Measurements from ENCODE around the gene FALEC. TPM values are rescaled to one million over a fixed set of nuclear protein-coding genes. Genes with fewer than 3 reads are reported as not detected.

The FALEC gene
- total RNA-seq, 1 donor from 2014 or later, result not detected

DNA sequence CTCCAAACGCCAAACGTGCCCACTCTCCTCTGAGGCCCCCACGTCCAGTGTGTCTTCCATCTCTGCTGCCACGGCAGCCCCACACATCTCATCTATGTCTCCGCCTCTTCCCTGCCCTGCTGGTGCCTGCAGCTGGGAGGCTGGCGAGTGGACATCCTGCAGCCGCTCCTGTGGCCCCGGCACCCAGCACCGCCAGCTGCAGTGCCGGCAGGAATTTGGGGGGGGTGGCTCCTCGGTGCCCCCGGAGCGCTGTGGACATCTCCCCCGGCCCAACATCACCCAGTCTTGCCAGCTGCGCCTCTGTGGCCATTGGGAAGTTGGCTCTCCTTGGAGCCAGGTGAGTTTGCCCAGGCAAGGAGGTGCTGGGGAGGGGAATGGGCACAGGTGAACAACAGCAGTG lies 42.3 kb downstream of the FALEC start:
- no peak overlapping the region for H3K27ac ChIP-seq
- DNase-seq (ENCODE audit: extremely low spot score in 2 of 2), result no peak
- no peaks in the 10 kb centered on the region for H3K27me3 ChIP-seq
- peaks cover 0 to 13% of the 10 kb centered on the region in 2 donors for H3K36me3 ChIP-seq
- no peaks in the 10 kb centered on the region for H3K9me3 ChIP-seq
- intact Hi-C loops (cut with DNase I), result no loop called here
- TF ChIP-seq POLR2AphosphoS5 (IDR thresholded peaks at IDR 0.05; ENCODE audit: insufficient read depth in 1 of 2, low read depth in 1 of 2) (no peak), POLR2A (IDR thresholded peaks at IDR 0.05) (no peak)
- TF ChIP-seq, protein P1, sequence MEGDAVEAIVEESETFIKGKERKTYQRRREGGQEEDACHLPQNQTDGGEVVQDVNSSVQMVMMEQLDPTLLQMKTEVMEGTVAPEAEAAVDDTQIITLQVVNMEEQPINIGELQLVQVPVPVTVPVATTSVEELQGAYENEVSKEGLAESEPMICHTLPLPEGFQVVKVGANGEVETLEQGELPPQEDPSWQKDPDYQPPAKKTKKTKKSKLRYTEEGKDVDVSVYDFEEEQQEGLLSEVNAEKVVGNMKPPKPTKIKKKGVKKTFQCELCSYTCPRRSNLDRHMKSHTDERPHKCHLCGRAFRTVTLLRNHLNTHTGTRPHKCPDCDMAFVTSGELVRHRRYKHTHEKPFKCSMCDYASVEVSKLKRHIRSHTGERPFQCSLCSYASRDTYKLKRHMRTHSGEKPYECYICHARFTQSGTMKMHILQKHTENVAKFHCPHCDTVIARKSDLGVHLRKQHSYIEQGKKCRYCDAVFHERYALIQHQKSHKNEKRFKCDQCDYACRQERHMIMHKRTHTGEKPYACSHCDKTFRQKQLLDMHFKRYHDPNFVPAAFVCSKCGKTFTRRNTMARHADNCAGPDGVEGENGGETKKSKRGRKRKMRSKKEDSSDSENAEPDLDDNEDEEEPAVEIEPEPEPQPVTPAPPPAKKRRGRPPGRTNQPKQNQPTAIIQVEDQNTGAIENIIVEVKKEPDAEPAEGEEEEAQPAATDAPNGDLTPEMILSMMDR (IDR thresholded peaks at IDR 0.05), result no peak
- H3K4me1 ChIP-seq, result peaks cover 55% of the 10 kb centered on the region
- H3K4me3 ChIP-seq, result no peak overlapping the region

DNA sequence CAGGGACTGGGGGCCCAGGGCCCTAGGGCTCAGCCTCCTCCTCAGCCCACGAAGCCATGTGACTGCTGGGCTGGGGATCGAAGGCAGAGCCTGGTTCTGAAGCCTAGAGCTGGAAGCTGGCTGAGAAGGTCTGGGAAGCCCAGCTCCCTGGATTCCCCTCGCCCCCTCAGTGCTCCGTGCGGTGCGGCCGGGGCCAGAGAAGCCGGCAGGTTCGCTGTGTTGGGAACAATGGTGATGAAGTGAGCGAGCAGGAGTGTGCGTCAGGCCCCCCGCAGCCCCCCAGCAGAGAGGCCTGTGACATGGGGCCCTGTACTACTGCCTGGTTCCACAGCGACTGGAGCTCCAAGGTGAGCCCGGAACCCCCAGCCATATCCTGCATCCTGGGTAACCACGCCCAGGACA lies 42.8 kb downstream of the FALEC start:
- Histone ChIP-seq H3K4me1 (peaks cover 55% of the 10 kb centered on the region), H3K27me3 (no peaks in the 10 kb centered on the region), H3K36me3 (peaks cover 0 to 13% of the 10 kb centered on the region in 2 donors), H3K27ac (peak overlapping the region; percentile 100), H3K4me3 (peak overlapping the region; percentile 28 to 72), H3K9me3 (no peaks in the 10 kb centered on the region)
- intact Hi-C loops (cut with DNase I), result no loop called here
- TF ChIP-seq POLR2AphosphoS5 (IDR thresholded peaks at IDR 0.05; ENCODE audit: insufficient read depth in 1 of 2, low read depth in 1 of 2), result no peak
- TF ChIP-seq, protein P1 (IDR thresholded peaks at IDR 0.05), result no peak
- no peak for TF ChIP-seq POLR2A (IDR thresholded peaks at IDR 0.05)
- DNase-seq (ENCODE audit: extremely low spot score in 2 of 2), result no peak

DNA sequence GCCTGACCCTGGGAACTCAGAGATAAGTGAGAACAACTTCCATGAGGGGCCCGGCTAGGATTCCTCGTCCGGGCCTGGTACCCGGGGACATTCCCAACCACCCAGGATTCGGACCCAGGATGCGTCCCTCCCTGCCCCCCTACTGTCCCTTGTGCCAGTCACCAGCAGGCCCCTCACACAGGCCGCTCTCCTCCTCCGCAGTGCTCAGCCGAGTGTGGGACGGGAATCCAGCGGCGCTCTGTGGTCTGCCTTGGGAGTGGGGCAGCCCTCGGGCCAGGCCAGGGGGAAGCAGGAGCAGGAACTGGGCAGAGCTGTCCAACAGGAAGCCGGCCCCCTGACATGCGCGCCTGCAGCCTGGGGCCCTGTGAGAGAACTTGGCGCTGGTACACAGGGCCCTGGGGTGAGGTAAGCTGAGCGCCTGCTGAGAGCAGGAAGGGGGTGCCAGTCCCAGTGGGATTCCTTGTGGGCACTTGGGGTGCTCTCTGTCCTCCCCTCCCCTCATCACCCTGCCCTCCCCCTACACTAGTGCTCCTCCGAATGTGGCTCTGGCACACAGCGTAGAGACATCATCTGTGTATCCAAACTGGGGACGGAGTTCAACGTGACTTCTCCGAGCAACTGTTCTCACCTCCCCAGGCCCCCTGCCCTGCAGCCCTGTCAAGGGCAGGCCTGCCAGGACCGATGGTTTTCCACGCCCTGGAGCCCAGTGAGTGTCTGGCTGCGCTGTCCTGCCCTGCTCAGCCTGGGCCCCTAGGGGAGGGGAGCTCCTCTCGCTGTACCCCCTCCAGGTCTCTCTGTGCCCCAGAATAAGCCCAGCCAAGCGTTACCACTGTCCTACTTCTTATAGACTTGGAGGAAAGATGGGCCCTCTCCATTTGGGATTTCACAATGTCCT lies 43.5 kb downstream of the FALEC start:
- no peak for DNase-seq (ENCODE audit: extremely low spot score in 2 of 2)
- peak overlapping the region; percentile 28 to 72 for H3K4me3 ChIP-seq
- peaks cover 0 to 13% of the 10 kb centered on the region in 2 donors for H3K36me3 ChIP-seq
- no peaks in the 10 kb centered on the region for H3K27me3 ChIP-seq
- peak overlapping the region; percentile 100 for H3K27ac ChIP-seq
- TF ChIP-seq POLR2A (IDR thresholded peaks at IDR 0.05), result no peak
- TF ChIP-seq POLR2AphosphoS5 (IDR thresholded peaks at IDR 0.05; ENCODE audit: insufficient read depth in 1 of 2, low read depth in 1 of 2), result peak in 1 of 2 donors; percentile 53
- no peaks in the 10 kb centered on the region for H3K9me3 ChIP-seq
- peaks cover 55% of the 10 kb centered on the region for H3K4me1 ChIP-seq
- intact Hi-C loops (cut with DNase I), result no loop called here

DNA sequence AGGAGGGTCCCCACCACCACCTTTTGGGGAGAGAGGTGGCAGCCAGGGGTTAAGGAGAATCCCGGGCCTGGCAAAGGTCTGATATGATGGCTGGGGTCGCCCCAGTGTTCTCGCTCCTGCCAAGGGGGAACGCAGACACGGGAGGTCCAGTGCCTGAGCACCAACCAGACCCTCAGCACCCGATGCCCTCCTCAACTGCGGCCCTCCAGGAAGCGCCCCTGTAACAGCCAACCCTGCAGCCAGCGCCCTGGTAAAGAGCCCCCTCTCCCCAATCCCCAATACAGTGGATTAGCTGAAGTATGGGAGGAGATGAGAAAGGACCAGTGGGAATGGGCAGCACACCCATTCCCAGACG lies 44.1 kb downstream of the FALEC start:
- no peak for DNase-seq (ENCODE audit: extremely low spot score in 2 of 2)
- Histone ChIP-seq H3K27me3 (no peaks in the 10 kb centered on the region), H3K9me3 (no peaks in the 10 kb centered on the region), H3K36me3 (peaks cover 0 to 13% of the 10 kb centered on the region in 2 donors), H3K4me1 (peaks cover 61% of the 10 kb centered on the region), H3K27ac (peak overlapping the region; percentile 100), H3K4me3 (peak overlapping the region in 1 of 2 donors; percentile 72)
- intact Hi-C loops (cut with DNase I), result loop anchor here (5.0 kb wide), 1 partner anchor 68 kb away; the partner anchor contains the start of gene ENSA
- TF ChIP-seq, protein P1 (IDR thresholded peaks at IDR 0.05), result no peak
- no peak for TF ChIP-seq POLR2A (IDR thresholded peaks at IDR 0.05)
- TF ChIP-seq POLR2AphosphoS5 (IDR thresholded peaks at IDR 0.05; ENCODE audit: insufficient read depth in 1 of 2, low read depth in 1 of 2), result no peak

DNA sequence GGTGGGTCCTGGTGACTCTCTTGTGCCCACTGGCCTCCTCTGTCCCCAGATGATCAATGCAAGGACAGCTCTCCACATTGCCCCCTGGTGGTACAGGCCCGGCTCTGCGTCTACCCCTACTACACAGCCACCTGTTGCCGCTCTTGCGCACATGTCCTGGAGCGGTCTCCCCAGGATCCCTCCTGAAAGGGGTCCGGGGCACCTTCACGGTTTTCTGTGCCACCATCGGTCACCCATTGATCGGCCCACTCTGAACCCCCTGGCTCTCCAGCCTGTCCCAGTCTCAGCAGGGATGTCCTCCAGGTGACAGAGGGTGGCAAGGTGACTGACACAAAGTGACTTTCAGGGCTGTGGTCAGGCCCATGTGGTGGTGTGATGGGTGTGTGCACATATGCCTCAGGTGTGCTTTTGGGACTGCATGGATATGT lies 44.5 kb downstream of the FALEC start:
- intact Hi-C loops (cut with DNase I), result loop anchor here (5.0 kb wide), 1 partner anchor 67 kb away; the partner anchor contains the start of gene ENSA
- TF ChIP-seq, protein P1 (IDR thresholded peaks at IDR 0.05), result peak; percentile 60 to 92 (median 84)
- no peak for TF ChIP-seq POLR2A (IDR thresholded peaks at IDR 0.05)
- TF ChIP-seq POLR2AphosphoS5 (IDR thresholded peaks at IDR 0.05; ENCODE audit: insufficient read depth in 1 of 2, low read depth in 1 of 2), result peak; percentile 6 to 58

More for the DNA sequence above, 44.5 kb downstream of the FALEC start:
- Histone ChIP-seq H3K27ac (peak overlapping the region; percentile 100), H3K36me3 (peaks cover 0 to 13% of the 10 kb centered on the region in 2 donors), H3K4me3 (peak overlapping the region; percentile 48 to 72), H3K4me1 (peaks cover 65% of the 10 kb centered on the region), H3K27me3 (no peaks in the 10 kb centered on the region), H3K9me3 (no peaks in the 10 kb centered on the region)
- no peak for DNase-seq (ENCODE audit: extremely low spot score in 2 of 2)

Data from vagina (tissue), 2 donors.